ENCODE results near the gene NIPSNAP2.
"Not testable (repeated sequence)": the region's sequence is repeated elsewhere in the genome, so short reads cannot be mapped to it uniquely, and the experiment has no call there.

Gene NIPSNAP2

DNA sequence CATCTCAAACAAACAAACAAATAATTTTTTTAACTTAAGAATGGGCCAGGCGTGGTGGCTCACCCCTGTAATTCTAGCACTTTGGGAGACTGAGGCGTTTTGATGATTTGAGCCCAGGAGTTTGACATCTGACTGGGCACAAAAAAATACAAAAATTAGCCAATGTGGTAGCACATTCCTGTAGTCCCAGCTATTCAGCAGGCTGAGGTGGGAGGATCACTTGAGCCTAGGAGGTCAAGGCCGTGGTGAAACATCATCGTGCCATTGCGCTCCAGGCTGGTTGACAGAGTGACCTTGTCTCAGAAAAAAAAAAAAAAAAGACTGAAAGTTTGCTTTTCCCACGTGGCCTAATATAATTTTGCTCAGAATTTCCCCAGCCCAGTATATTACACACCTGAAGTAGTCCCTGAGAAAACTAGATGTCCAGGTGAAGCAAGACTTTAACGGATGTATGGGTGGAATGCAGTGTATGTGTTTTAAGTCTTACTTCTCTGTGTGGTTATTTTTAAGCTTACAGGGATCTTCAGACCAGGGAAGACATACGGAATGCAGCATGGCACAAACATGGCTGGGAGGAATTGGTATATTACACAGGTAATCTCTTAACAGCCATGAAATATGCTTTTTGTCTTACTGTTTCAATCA lies 32.6 kb downstream of the NIPSNAP2 start:
- TF ChIP-seq, protein P1, sequence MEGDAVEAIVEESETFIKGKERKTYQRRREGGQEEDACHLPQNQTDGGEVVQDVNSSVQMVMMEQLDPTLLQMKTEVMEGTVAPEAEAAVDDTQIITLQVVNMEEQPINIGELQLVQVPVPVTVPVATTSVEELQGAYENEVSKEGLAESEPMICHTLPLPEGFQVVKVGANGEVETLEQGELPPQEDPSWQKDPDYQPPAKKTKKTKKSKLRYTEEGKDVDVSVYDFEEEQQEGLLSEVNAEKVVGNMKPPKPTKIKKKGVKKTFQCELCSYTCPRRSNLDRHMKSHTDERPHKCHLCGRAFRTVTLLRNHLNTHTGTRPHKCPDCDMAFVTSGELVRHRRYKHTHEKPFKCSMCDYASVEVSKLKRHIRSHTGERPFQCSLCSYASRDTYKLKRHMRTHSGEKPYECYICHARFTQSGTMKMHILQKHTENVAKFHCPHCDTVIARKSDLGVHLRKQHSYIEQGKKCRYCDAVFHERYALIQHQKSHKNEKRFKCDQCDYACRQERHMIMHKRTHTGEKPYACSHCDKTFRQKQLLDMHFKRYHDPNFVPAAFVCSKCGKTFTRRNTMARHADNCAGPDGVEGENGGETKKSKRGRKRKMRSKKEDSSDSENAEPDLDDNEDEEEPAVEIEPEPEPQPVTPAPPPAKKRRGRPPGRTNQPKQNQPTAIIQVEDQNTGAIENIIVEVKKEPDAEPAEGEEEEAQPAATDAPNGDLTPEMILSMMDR (IDR thresholded peaks at IDR 0.05; ENCODE audit: borderline replicate concordance, control extremely low read depth, extremely low read depth, insufficient read depth, missing control alignments), result no peak
- DNase-seq (ENCODE audit: low spot score), result no peak
- in situ Hi-C loops (cut with MboI; ENCODE audit: low sequenced_read_pairs, unreplicated experiment), result no loop called here

DNA sequence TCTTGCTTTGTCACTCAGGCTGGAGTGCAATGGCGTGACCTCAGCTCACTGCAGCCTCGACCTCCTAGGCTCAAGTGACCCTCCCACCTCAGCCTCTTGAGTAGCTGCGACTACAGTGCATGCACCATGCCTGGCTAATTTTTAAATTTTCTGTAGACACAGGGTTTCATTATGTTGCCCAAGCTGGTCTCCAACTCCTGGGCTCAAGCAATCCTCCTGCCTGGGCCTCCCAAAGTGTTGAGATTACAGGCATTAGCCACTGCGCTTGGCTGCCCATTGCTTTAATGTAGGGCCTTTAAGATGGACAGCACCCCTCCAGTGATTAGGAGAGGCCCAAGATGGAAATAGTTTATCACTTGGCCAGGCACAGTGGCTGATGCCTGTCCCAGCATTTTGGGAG lies 39.4 kb downstream of the NIPSNAP2 start:
- no peak for DNase-seq (ENCODE audit: low spot score)
- TF ChIP-seq, protein P1 (IDR thresholded peaks at IDR 0.05; ENCODE audit: borderline replicate concordance, control extremely low read depth, extremely low read depth, insufficient read depth, missing control alignments), result no peak
- in situ Hi-C loops (cut with MboI; ENCODE audit: low sequenced_read_pairs, unreplicated experiment), result loop anchor here (25.0 kb wide), 1 partner anchor 109 kb away; the partner anchor contains the start of genes CHCHD2 and NUPR2

DNA sequence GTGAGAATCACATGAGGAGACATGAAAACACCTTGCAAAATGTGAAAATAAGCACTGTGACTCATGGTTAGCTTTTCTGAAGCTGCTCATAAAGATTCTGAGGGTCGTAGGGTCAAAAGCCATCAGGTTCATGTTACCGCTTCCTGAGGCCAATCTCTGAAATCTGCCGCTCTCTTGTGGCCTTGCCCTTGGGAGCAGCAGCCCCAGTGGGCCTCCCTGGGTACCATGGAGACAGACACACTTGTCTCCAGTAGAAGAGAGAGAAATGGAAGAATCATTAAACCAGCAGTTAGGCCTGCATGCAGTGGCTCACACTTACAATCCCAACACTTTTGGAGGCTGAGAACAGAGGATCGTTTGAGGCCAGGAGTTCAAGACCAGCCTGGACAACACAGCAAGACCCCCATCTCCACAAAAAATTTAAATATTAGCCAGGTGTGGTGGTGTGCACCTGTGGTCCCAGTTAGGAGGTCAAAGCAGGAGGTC lies 42.8 kb downstream of the NIPSNAP2 start:
- in situ Hi-C loops (cut with MboI; ENCODE audit: low sequenced_read_pairs, unreplicated experiment), result loop anchor here (25.0 kb wide), 1 partner anchor 105 kb away; the partner anchor contains the start of genes CHCHD2 and NUPR2
- DNase-seq (ENCODE audit: low spot score), result no peak
- TF ChIP-seq, protein P1 (IDR thresholded peaks at IDR 0.05; ENCODE audit: borderline replicate concordance, control extremely low read depth, extremely low read depth, insufficient read depth, missing control alignments), result no peak

DNA sequence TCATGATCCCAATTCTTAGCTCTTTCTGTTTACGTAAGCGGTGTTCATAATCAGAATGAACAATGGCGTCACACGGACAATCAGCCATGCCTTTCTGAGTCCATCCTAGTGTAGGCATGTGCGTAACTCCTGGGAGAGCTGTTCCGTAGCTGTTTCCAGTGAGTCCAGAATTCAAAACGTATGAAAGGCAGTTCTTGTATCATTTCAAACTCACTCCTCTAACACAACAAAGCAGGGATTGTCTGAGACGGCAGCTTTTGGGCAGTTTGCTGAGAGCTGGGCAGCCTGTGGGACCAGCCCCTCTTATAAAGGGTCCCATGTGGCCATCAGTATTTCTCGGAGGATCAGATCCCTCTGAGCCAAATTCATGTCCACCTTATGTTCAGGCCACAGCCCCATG lies 43.5 kb downstream of the NIPSNAP2 start:
- no peak for DNase-seq (ENCODE audit: low spot score)
- TF ChIP-seq, protein P1 (IDR thresholded peaks at IDR 0.05; ENCODE audit: borderline replicate concordance, control extremely low read depth, extremely low read depth, insufficient read depth, missing control alignments), result no peak
- in situ Hi-C loops (cut with MboI; ENCODE audit: low sequenced_read_pairs, unreplicated experiment), result loop anchor here (25.0 kb wide), 1 partner anchor 104 kb away; the partner anchor contains the start of genes CHCHD2 and NUPR2

DNA sequence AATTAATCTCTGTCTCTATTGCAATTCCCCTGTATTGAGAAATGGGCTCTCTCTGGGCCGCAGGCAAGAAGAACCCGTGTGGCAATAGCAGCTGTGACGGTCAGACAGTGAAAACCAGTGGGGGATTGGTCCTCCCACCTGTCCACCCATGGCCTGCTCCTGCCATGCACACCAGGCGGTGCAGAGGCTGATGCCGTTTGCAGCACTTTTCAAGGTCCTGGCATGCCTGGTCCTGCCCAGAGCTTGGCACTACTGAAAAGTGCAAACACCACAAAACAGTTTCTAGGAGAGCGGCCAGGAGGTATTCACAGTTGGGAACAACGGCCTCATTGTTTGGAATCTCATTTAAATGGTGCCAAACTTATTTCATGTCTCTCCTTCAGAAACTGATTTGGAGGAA lies 45.3 kb downstream of the NIPSNAP2 start:
- TF ChIP-seq, protein P1 (IDR thresholded peaks at IDR 0.05; ENCODE audit: borderline replicate concordance, control extremely low read depth, extremely low read depth, insufficient read depth, missing control alignments), result no peak
- in situ Hi-C loops (cut with MboI; ENCODE audit: low sequenced_read_pairs, unreplicated experiment), result loop anchor here (25.0 kb wide), 1 partner anchor 103 kb away; the partner anchor contains the start of genes CHCHD2 and NUPR2
- DNase-seq (ENCODE audit: low spot score), result no peak

DNA sequence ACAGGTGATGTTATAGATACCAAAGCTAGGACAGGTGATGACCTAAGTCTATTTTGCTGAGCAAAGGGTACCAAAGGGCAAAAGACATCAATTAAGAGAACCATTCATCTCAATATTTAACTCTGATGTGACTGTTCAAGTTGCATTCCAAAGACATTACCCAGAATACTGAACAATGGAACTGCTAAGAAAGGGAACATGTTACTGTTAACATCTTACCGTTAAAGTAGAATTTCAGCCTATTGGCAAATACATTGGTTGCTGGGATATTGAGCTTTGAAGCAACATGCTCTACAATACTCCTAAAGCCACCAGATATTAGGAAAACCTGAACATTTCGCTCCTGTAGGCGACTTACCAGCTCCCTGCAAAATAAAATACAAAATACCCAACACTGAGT lies 52.6 kb downstream of the NIPSNAP2 start:
- in situ Hi-C loops (cut with MboI; ENCODE audit: low sequenced_read_pairs, unreplicated experiment), result loop anchor here (25.0 kb wide), 1 partner anchor 95 kb away; the partner anchor contains the start of genes CHCHD2 and NUPR2
- not testable (repeated sequence) for DNase-seq (ENCODE audit: low spot score)

DNA sequence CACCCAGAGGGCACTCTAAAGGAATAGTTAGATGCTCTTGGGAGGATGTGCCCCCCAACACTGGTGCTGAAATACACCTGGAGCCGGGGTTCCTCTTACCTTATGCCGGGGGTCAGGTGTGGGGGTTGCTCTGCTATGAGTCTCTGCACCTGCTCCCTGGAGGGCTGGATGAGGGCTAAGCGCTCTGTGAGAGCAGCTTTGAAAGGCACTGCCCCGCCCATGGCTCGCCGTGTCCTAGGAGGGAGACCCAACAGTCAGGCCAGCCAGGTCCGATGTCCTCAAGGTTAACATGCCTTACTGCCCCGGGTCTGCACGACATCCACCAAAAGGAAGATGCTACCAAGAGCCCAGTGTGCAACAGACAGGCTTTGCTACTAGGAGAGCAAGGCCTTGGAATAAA lies 55.1 kb downstream of the NIPSNAP2 start:
- TF ChIP-seq, protein P1 (IDR thresholded peaks at IDR 0.05; ENCODE audit: borderline replicate concordance, control extremely low read depth, extremely low read depth, insufficient read depth, missing control alignments), result no peak
- DNase-seq (ENCODE audit: low spot score), result no peak
- in situ Hi-C loops (cut with MboI; ENCODE audit: low sequenced_read_pairs, unreplicated experiment), result loop anchor here (25.0 kb wide), 1 partner anchor 93 kb away; the partner anchor contains the start of genes CHCHD2 and NUPR2
